DMS 273 treated with DMSO at 0.1 percent for 48 hours (cell line): Measurements from ENCODE around the gene SPATA9.
A peak's percentile ranks its signal among the peaks of the same experiment; 100 is the strongest.
"Not testable (repeated sequence)": the region's sequence is repeated elsewhere in the genome, so short reads cannot be mapped to it uniquely, and the experiment has no call there.

Source experiments
- DNase-seq: peaks from one replicate; lab custom pipeline; 2025; lab: John Stamatoyannopoulos, UW

SPATA9 gene

DNA sequence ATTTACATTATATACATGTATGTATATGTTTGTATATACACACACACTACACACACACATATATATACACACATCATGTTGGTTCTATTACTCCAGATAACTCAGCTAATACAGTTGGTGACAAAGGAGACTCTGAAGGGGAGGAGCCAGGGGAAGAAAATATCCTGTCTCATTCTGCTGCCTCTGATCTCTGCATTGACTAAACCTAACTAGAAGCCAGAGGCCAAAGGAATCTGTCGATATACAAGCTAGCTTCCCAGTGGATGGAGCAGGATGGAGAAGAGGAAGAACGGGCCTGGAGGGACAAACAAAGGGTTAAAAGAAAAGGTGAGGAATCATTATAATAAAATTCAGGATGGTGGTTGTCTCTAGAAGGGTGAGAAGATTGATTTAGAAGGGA lies 34.6 kb upstream of the SPATA9 start:
- DNase-seq = no peak

DNA sequence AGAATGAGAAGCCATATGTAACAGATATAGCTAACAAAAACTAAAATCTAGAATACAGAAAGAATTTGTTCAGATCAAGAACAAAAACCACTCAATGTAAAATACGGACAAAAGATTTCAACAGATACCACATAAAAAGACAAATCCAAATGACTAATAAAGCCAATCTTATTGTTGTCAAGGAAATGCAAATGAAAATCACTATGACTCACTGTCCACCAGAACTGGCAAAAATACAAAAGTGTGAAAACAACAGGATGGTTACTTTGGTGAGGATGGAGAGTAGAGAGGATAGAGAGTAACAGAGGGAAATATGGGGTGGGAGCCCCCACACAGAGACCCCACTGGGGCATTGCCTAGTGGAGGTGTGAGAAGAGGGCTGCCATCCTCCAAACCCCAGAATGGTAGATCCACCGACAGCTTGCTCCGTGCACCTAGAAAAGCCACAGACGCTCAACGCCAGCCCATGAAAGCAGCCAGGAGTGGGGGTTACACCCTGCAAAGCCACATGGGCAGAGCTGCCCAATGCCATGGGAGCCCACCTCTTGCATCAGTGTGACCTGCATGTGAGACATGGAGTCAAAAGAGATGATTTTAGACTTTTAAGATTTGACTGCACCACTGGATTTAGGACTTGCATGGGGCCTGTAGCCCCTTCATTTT lies 33.1 kb upstream of the SPATA9 start:
- no peak for DNase-seq

DNA sequence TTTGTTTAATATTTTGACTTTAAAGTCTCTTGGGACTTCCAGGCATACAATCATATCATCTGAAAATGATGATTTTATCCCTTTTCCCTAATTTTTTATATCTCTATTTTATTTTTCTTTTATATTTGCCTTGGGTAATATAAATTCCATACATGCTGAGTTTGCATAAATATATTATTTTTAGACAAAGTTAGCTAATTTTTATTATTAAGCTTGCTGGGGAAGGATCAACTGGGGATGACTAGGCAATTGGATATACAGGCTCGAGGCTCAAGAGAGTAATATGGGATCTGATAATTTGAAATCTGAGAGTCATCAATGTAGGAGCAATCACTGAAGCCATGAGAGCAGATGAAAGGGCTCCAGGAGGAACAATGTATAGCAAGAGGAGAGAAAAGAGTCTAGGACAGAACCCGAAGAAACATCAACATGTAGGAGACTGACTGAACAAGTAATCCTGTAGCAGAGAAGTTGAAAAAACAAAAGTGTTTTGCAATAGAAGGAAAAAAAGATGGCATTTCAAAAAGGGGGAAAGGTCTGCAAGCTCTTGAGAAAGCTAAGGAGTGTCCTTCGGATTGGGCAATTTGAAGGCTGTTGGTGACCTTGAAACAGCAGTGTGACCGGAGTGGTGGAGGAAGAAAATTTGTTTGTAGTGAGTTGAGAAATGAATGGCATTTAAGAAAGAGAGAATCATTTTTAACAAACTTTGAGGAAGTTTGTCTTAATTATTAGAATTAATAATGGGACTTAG lies 31.3 kb upstream of the SPATA9 start:
- DNase-seq = no peak

DNA sequence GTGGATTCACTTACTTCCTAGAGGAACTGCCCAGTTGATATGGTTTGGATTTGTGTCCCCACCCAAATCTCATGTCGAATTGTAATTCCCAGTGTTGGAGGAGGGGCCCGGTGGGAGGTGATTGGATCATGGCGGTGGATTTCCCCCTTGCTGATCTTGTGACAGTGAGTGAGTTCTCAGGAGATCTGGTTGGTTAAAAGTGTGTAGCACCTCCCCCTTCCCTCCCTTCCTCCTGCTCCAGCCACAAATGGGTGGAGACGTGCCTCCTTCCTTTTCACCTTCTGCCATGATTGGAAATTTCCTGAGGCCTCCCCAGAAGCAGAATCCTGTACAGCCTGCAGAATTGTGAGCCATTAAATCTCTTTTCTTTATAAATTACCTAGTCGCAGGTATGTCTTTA lies 30.5 kb upstream of the SPATA9 start:
- not testable (repeated sequence) for DNase-seq

DNA sequence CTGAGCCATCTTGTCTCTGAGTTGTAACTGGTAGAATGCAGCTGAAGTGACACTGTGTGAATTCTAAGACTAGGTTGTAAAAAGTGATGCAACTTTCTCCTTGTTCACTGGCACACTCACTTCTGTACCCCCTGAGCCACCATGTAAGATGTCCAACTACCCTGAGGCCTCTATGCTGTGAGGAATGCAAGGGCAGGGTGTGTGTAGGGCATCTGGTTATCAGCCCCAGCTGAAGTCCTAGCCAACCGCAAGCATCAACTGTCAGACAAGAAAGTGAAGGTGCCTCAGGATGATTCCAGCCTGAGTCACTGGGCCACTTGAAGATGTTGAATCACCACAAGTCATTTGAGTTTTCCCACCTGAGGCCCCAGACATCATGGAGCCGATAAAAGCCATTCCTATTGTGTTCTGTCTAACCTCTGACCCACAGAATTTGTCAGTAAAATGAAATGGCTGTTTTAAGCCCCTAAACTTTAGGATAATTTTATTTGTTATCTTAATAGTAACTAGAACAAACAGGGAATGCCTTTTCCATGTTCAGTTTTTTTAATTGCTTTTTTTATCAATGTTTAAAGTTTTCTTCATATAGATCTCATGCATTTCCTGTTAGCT lies 29.7 kb upstream of the SPATA9 start:
- no peak for DNase-seq

DNA sequence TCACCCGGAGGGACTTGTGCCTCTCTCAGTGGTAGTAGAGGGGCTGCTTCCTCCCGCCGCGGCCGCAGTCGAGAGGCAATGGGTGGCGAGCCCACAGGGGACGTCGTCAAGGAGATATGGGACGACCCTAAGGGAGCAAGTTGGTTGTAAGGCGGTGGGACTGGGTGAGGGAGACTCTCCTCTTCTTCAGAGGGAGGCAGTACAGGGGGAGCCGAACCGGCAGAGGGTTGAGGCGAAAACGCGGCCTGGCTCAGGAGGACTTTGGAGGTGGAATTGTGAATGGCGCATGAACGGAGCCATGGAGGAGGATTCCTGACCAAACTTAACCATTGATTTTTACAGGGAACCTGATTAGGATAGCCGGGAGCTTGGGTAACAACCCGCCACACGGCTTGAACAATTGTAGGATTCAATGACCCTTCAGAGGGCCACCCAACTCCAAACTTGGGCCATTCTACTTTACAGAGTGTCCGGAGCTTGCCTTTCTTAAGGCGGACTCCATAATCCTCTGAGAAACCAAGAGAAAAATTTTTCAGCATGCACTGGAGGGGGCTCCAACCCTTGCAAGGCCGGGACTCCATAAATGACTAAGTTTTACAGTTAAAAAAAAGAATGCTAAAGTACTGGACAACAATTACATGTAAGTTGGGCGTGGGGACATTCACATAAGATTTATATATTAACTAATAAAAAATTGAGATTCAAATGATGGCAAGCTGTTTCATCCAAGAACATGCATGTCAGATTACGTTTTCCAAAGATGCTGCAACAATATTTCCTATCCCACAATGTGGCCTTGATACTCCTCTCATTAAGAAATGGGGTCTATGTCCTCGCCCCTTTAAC lies 28.9 kb upstream of the SPATA9 start:
- DNase-seq = no peak

DNA sequence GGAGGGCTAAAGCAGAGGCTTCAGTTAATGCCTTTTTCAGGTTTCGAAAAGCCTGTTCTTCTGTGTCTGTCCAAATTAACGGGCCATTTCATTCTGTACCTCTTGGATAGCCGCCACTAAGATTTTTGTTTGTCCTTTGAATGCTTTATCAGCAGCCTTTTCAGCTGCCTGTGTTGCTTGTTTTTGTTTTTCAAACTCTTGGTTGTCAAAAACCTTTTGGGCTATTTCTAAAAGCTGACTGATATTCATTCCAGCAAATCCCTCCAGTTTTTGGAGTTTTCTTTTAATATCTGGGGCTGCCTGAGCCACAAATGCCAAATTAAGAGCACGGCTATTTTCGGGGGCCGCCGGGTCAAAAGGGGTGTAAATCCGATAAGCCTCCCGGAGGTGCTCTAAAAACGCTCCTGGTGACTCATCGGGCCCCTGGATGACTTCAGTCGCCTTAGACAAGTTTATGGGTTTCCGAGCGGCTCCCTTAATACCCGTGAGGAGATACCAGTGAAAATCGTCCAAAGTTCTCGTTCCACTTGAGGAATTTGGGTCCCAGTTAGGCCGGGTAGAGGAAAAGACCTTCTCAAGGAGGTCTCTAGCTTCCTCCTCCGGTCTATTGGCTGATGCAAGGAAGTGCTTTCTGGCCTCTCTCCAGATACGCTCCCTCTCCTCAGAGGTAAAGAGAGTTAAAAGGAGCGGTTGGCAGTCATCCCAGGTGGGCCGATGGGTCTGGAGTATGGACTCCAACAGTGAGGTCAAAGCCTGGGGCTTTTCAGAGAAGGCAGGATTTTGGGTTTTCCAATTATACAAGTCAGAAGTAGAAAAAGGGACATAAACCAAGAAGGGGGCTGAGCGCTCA lies 28.1 kb upstream of the SPATA9 start:
- DNase-seq = not testable (repeated sequence)

DNA sequence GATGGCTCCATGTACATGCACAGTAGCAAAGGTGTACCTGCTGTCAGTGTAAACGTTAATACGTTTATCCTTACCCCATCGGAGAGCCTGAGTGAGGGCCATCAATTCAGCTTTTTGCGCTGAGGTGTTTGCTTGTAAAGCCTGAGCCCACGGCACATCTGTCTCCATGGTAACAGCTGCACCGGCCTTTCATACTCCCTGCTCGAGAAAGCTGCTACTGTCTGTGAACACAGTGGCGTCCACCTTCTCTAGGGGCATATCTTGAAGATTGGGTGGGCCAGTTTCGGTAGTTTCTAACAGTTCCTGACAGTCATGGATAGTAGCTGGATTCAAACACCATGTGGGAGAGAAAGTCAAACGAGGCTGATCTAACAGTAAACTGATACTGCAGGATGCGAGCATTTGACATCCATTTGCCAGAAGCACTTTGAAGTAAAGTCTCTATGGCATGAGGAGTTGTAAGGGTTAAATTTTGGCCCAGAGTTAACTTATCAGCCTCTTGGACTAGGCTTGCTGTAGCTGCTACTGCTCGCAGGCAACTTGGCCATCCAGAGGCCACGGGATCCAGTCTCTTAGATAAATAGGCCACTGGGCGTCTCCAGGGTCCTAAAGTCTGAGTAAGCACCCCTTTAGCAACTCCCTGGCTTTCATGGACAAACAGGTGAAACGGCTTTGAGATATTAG lies 27.3 kb upstream of the SPATA9 start:
- no peak for DNase-seq

DNA sequence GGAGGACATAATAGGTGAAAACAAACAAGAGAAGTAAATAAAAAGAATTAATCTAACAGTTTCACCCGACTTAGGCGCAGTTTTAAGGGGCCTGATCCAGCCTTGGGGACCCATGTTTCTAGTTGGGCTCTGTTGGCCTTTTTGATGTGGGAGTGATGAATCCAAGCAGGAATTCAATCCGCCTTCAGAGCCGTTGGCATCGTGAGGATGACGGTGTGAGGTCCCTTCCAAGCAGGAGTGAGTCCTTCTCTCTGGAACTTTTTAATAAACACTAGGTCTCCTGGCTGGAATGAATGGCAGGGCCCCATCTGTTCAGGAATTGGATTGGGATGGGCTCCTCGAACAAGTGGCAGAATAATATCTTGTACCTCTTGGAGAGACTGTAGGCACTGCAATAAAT lies 26.1 kb upstream of the SPATA9 start:
- no peak for DNase-seq

DNA sequence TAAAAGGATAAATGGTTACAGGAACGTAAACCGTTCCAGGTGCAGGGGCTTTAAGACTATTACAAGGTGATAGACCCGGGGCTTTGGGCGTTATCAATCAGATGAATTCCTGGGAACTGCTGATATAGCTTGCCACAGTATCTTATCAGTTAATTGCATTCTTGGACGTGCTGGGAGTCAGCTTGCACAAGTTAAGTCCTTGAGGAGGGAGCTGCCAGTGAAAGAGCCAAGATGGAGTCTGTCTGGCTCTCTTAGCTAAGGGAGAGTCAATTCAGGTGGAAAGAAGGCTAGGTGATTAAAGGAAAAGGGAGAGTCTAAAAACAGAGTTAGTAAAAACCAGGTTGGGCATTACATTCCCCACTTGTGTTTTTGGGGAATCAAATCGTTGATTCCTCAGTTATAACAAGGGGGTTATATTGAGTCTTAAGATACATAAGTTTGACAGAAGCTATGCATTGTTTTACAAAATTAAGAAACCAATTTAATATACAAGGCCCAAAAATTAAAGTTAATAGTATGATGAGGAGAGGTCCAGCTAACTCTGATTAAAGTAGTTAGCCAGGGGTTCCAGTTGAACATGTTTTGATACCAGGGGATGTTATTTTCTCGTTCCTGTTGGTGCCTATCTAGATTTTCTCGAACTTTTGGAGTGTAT lies 24.9 kb upstream of the SPATA9 start:
- not testable (repeated sequence) for DNase-seq

DNA sequence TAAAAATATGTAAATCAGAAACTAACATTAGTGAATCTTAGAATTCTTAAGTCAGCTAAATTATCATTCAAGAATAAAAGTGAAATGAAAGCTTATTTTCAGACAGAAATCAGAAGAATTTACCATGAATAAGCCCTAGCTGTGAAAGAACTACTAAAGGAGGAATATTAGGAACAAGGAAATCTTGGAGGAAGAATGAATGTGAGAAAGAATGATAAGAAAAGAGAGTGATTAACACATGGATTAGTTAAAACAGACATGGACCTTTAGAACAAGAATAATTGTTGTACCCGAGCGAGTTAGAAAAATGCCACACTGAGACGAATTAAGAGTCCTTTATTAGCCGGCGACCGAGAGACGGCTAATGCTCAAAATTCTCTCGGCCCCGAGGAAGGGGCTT lies 24.3 kb upstream of the SPATA9 start:
- DNase-seq = no peak

DNA sequence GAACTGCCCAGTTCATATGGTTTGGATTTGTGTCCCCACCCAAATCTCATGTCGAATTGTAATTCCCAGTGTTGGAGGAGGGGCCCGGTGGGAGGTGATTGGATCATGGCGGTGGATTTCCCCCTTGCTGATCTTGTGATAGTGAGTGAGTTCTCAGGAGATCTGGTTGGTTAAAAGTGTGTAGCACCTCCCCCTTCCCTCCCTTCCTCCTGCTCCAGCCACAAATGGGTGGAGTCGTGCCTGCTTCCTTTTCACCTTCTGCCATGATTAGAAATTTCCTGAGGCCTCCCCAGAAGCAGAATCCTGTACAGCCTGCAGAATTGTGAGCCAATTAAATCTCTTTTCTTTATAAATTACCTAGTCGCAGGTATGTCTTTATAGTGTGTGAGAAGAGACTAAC lies 23.4 kb upstream of the SPATA9 start:
- DNase-seq = not testable (repeated sequence)

DNA sequence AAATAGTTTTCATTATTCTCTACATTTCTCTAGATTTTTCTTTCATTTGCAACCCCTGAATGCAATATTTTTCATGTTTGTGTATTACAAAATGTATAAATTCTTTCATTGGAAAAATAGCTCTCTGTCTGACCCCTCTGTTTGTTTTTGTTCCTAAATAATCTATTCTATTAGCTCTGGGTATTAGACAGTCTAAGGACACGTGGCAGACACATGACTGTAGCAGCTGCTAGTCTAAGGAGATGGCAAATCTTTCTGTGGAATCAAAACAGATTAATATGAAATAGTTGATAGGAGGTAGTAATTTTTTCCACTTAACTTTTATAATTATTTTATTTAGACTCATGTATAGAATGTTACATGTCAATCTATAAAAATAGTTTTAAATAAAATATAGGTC lies 21.4 kb upstream of the SPATA9 start:
- no peak for DNase-seq

DNA sequence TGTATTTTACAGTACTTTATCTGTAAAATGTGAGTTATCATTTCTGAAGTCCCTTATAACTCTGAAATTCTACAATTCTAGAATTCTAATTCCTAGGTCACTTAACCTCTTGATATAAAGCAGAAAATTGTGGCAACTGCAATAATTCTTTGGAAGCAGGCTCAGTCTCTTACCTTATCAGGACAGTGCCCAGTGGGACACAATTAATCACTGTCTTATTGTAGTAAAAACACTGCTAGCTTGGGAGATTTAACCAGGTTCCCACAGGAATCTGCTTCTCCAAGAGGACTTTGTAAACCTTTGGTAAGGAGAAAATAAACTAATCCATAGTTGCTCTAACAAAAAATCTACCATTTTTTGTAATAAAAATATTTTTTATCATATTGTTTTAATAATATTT lies 18.3 kb upstream of the SPATA9 start:
- DNase-seq = no peak

DNA sequence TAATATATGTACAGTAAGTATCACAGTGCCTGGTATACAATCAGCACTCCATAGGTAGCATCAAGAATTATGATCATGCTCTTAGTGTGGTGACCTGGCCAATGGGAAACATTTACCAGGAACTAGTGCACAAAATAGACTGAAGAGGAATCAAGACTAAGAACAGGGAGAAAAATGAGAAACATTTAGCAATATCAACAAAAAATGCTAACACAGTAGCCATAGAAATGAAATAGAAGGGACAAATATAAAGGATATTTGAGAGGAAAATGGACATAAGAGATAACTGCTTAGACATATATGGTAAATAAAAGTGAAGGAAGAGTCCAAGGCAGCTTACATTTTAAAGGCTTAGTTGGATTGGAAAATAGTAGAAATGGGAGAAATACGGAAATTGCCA lies 16.5 kb upstream of the SPATA9 start:
- DNase-seq = no peak

DNA sequence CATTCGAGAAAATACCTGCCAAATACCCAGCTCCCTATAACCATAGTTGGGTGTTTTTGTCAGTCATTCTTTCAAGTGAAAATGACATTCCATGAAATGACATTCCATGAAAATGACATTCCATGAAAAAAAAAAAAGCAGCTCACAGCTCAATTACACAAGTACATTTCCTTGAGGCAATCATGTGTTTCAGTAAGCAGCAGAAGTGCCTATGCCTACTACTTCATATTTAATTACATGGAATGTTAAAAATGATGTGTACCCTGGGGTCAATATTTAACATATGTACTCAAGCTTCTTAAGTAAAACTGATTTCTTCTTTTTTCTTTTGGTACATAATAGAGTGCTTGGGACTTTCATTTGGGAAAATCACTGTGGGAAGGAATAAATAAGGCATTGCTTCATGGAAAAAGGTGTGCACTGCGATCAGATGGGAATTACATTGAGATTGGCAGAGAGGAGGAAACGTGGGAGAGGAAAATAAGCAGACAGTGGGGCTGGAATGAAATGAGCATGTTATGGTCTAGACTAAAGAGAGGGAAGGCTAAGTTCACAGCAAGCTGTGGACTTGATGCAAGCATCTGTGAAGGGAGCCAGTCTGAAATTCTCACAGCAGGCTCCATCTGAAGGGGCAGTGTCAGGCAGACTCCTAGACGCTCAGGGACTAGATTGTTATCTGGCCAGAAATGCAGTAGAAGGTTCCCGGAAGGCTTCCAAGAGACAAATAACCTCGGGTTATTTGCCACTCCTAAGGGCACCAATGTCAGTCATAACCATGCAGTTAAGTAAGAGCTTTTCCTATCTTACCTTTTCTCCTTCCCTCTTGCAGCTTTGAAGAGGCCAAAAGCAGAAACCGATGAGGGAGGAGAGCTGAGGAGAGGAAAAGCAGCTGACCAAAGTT lies 15.2 kb upstream of the SPATA9 start:
- peak; percentile 46 for DNase-seq

DNA sequence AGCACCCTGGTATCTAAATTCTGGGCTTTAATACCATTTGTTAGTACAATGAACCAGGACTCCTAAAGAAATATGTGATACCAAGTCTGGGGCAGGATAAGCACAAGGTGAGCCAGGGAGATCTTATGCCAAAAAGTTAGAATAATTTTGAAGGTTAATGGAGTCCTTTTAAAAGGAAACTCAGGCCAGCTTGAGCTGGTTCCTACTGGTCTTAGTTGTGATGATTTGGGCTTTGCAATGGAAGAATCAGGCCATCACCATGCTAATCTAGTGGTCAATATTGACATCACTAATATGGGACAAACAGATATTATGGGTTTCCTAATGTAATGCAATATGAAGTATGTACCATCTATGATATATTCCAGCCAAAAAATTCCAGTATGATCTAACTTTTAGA lies 7.5 kb upstream of the SPATA9 start:
- no peak for DNase-seq

DNA sequence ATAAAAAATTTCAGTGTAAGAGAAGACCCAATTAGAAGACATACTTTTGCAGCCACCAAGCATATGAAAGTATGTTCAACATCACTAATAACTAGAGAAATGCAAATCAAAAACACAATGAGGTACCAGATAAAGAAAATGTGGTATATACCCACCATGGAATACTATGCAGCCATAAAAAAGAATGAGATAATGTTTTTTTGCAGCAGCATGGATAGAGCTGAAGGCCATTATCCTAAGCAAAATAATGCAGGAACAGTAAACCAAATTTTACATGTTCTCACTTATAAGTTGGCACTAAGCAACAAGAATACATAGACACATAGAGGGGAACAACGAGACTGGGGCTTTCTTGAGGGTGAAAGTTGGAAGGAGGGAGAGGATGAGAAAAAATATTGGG lies 6.9 kb upstream of the SPATA9 start:
- DNase-seq = no peak

DNA sequence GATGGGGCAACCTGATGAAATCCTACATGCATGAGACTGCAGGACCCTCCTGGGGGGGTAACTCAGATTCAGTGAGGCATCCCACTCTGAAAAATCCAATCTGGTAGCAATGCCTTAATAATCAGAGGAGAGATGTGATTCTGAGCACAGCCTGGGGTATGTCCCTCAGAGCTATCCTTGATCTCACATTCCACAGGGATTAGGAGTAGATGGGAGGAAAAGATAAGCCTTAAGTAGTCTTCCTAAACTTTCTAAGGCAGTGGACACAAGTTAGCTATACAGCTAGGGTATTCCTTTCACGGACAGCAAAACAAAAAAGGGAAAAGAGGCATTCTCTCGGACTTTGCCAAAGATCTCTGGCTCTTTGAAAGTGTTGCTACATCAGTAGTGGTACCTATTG lies 3.9 kb upstream of the SPATA9 start:
- DNase-seq = no peak
